Measurements from ENCODE around the gene LSM7.
"Not testable (repeated sequence)": the region's sequence is repeated elsewhere in the genome, so short reads cannot be mapped to it uniquely, and the experiment has no call there.

Gene LSM7

DNA sequence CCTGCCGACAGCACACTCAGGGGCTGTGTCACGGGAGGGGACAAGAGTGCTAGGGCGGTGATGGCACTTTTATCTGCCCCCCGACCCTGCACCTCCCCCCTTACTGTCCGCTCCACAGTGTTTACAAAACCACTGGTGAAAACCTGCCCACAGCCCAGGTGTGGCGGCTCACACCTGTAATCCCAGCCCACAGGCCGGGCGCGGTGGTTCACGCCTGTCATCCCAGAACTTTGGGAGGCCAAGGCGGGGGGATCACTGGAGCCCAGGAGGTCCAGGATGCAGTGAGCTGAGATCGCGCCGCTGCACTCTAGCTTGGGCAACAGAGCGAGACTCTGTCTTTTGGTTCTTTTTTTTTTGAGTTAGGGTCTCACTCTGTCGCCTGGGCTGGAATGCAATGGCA is 32.2 kb downstream of the LSM7 start:
- DNase-seq = no peak

DNA sequence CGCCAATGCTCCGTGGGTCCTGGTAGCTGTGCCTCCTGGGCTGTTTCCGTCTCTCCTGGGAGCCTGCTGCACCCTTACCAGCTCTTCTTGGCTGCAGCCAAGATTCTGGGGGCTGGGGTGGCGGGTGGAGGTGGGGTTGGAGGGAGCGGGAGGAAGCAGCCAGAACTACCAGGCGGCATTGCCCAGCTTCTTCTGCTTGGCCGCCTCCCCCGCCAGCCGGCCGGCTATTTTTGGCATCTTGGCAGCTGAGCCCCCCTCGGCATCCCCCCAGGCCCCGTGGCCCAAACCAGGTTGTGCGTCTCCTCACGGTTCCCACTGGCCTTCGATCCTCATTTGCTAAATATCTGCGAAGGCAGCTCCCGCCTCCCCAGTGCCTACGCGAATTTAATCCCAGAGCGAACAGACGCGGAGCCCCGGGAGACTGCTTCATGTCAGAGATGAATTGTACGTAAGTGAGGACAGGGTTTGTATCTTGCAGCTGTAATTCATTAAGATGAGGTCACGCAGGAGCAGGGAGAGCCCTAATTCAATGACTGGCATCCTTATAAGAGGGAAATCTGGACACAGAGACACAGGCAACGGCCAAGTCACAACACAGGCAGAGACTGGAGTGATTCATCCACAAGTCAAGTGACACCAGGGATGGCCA is 33.6 kb downstream of the LSM7 start:
- no peak for DNase-seq

DNA sequence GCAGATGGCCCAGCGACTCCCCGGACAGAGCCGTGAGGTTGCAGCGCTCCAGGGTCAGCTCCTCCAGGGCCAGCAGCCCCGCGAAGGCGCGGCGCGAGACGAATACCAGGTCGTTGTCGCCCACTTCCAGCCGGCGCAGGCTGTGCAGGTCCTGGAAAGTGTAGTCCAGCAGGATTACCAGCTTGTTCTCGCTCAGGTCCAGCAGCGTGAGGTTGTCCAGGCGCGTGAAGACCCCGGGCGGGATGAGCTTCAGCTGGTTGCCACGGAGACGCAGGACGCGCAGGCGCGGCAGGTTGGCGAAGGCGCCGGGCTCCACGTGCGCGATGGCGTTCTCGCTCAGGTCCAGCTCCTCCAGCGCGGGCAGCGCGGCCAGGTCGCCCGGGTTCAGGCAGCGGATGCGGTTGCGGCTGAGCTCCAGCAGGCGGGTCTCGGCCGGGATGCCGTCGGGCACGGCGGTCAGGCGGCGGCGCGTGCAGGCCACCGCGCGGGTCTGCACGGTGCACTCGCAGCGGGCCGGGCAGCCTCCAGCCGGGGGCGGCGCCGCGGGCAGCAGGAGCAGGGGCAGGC is 37.1 kb downstream of the LSM7 start:
- DNase-seq = peak; percentile 75

DNA sequence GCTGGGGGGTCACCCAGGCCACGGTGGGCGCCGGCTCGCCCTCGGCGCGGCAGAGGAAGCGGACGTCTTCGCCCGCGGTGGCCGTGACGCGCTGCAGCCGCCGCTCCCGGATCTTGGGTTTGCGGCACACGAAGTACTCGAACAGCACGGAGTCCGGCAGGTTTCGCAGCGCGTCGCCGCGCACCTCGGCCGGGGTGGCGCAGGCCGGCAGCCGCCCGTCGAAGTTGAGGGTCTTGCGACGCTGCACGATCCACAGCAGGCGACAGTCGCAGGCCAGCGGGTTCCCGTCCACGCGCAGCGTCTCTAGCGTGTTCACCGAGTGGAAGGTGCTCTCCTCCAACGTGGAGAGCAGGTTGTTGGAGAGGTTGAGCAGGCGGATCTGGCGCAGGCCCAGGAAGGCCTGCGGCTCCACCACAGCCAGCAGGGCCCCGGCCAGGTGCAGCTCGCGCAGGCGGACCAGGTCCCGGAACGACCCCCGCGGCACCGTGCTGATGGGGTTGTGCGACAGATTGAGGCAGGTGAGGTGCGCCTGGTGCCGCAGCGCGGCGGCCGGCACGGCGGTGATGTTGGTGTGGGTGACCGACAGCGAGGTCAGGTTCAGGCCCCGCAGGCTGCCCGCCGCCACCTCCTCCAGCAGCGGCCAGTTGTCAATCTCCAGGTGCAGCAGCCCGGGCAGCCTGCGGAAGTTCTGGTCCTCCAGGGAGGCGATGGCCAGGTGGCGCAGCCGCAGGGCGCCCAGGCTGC is 37.8 kb downstream of the LSM7 start:
- DNase-seq = peak; percentile 76

- DNase-seq = peak; percentile 52
Measured at GRCh38 chr19:2289714-2290435, 38.5 kb downstream of the LSM7 start.

DNA sequence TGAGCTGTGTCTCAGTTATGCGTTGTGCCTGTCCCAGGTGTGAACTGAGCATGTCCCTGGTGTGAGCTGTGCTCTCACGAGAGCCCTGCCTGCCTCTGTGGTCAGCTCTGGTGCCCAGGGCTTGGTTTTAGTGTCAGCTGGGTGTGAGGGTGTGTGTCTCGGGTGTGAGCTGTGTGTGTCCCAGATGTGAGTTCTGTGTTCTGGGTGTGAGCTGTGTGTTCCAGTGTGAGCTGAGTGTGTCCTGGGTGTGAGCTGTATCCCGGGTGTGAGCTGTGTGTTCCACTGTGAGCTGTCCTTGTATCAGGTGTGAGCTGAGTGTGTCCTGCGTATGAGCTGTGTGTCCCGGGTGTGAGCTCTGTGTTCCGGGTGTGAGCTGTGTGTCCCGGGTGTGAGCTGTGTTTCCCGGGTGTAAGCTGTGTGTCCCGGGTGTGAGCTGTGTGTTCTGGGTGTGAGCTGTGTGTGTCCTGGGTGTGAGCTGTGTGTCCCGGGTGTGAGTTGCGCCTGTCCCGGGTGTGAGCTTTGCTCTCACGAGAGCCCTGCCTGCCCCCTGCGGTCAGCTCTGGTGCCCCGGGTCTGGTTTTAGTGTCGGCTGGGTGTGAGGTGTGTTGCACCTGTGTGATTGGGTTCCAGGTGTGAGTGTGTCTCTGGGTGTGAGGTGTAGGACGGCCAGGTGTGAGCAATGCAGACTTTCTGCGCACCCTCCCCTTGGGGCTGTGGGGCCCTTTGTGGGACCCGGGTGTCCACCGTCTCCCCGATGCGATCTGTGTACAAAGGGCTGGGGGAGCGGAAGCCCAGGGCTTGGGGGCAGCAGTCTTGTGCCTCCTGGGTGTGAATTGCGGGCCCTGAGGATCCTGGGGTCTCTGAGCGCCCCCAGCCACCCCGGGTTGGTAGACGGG is 39.3 kb downstream of the LSM7 start:
- DNase-seq = no peak

GRCh38 chr19:2288338-2288817 is 40.0 kb downstream of the LSM7 start:
- no peak for DNase-seq

- DNase-seq = no peak
Measured at GRCh38 chr19:2287585-2288337, 40.6 kb downstream of the LSM7 start.

GRCh38 chr19:2286402-2287140 is 41.8 kb downstream of the LSM7 start:
- DNase-seq = no peak

DNA sequence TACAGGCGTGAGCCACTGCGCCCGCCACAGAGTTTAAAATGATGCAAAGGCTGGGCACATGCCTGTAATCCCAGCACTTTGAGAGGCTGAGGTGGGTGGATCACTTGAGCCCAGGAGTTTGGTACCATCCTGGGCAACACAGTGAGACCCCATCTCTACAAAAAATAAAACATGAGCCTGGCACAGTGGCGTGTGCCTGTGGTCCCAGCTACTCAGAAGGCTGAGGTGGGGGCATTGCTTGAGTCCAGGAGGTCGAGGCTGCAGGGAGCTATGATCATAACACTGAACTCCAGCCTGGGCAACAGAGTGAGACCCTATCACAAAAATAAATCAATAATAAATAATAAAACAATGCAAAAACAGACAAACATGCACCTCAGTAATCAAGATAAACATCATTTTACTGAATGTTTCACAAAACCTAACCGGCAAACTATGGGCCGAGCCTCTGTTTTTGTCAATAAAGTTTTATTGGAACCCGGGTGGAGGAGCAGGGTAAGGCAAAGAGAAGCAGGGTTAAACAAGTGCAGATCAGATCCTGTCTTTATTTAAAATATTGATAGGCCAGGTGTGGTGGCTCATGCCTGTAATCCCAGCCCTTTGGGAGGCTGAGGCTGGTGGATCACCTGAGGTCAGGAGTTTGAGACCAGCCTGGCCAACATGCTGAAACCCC is 44.4 kb downstream of the LSM7 start:
- no peak for DNase-seq

- no peak for DNase-seq
Measured at GRCh38 chr19:2282862-2283237, 45.5 kb downstream of the LSM7 start.

- peak; percentile 12 for DNase-seq
Measured at GRCh38 chr19:2282062-2282861, 46.1 kb downstream of the LSM7 start, which contains the start of gene PEAK3. PEAK3 (minus strand) TSS chr19:2282175; CDS start chr19:2280931, 1,244 bp downstream.

DNA sequence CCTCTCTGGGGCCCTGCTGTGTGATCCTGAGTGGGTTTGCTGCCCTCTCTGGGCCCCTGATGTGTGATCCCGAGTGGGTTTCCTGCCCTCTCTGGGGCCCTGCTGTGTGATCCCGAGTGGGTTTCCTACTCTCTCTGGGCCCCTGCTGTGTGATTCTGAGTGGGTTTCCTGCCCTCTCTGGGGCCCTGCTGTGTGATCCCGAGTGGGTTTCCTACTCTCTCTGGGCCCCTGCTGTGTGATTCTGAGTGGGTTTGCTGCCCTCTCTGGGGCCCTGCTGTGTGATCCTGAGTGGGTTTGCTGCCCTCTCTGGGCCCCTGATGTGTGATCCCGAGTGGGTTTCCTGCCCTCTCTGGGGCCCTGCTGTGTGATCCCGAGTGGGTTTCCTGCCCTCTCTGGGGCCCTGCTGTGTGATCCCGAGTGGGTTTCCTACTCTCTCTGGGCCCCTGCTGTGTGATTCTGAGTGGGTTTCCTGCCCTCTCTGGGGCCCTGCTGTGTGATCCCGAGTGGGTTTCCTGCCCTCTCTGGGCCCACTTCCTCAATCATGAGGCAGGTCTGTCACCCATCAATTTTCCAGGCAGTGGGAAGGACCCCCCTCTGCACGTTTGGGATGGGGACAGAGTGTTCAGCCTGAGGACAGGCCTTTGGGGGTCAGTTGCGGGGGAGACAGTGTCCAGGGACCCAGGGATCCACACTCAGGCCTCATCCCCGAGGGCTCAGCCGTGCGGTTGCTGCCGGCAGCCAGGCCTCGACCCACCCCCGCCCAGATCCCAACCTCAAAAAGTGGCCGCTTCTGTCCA is 46.9 kb downstream of the LSM7 start:
- DNase-seq = not testable (repeated sequence)

- no peak for DNase-seq
Measured at GRCh38 chr19:2280633-2281264, 47.6 kb downstream of the LSM7 start.

DNA sequence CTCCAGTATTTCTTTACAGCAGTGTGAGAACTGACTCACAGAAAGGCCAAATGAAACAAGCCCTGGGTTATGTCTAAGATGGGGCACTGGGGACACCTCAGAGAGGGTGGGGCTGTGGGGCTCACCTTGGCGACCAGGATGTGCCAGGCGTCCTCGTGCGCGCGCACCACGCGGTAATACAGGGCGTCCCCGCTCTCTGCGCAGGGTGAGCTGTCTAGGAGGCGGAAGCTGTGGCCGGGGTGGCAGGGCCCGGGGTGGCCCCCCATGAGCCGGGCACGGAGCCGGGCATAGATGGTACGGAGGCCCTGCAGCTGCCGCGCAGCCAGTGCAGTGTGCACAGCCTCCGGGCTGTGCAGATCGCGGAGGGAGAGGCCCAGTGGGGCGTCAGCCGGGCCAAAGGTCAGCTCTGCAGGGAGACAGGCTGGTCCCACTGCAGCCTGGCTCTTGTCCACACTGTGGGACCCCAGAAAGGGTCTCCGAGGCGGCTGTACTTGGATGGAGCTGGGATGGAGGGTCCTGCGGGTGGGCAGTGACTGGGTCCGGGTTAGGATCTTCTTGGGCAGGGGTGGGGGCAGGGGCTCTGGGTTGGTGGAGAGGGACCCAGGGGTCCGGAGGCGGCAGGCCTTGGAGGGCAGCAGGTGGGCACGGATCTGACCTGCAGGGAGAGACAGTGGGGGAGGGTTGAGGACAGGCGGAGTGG is 49.8 kb downstream of the LSM7 start:
- DNase-seq = no peak

- DNase-seq = no peak
Measured at GRCh38 chr19:2277138-2277537, 51.2 kb downstream of the LSM7 start.

GRCh38 chr19:2276429-2276986 is 51.9 kb downstream of the LSM7 start:
- no peak for DNase-seq

Data from NCI-H146 (cell line).